MM.1S (cell line): ENCODE results near the gene ERV3-1.

ENCODE experiments used
- EZH2 ChIP-seq: fragments of 300-600 bp; sonication (generic); optimal IDR thresholded peaks from 2 replicates; pipeline ENCODE3; 2017; ENCODE audit warnings: low read depth, mild to moderate bottlenecking, antibody characterized with exemption, low read length, mixed read lengths
- EZH2phosphoT487 ChIP-seq: fragments of 300-600 bp; sonication (generic); IDR thresholded peaks from 2 replicates; pipeline ENCODE4 v1.6.1; 2018; ENCODE audit warnings: antibody characterized with exemption, low read length
- TF ChIP-seq, protein P1 (sequence below): fragments of 300-600 bp; sonication (generic); IDR thresholded peaks from 2 replicates; pipeline ENCODE4 v1.5.1; 2016; ENCODE audit warnings: antibody characterized with exemption, low read length, mixed read lengths

DNA sequence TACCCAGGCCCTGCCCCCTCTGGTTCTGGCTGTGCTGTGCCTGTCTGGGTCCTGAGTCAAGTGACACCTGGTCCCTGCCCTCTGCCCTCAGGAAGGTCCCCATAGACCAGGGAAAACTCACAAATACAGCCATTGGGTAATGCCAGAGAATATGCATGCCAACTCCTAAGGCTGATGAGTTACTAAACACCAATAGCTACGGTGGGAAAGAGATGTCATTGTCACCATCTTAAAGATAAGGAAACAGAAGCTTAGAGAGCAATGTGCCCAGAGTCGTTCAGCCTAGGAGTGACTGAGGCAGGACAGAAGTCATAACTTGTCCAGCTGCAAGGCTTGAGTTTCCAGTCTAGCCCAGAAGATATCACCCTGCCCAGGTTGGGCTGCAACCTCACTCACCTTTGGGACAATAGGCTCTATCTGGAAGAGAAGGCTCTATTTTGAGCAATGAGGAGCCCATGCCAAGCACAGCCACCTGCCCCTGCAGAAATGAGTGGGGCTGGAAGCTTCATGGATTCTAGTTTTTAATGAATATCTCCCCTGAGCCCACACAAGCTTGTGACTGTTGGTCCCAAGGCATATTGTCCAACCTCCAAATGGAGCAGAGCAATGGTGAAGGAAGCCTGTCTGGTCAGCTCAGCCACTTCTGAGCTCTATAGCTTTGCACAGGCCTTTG is 60.8 kb downstream of the ERV3-1 start:
- TF ChIP-seq, protein P1, sequence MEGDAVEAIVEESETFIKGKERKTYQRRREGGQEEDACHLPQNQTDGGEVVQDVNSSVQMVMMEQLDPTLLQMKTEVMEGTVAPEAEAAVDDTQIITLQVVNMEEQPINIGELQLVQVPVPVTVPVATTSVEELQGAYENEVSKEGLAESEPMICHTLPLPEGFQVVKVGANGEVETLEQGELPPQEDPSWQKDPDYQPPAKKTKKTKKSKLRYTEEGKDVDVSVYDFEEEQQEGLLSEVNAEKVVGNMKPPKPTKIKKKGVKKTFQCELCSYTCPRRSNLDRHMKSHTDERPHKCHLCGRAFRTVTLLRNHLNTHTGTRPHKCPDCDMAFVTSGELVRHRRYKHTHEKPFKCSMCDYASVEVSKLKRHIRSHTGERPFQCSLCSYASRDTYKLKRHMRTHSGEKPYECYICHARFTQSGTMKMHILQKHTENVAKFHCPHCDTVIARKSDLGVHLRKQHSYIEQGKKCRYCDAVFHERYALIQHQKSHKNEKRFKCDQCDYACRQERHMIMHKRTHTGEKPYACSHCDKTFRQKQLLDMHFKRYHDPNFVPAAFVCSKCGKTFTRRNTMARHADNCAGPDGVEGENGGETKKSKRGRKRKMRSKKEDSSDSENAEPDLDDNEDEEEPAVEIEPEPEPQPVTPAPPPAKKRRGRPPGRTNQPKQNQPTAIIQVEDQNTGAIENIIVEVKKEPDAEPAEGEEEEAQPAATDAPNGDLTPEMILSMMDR, result no peak
- TF ChIP-seq EZH2phosphoT487 (no peak), EZH2 (no peak)
